ENCODE measurements around the gene LRIT3. TPM values are rescaled to one million over a fixed set of nuclear protein-coding genes. Genes with fewer than 3 reads are reported as not detected.

The LRIT3 gene
- 0.13 TPM for polyA plus RNA-seq (2013, experiment 1 of 4)
- polyA plus RNA-seq (2013, experiment 2 of 4) = 0.09 TPM
- not detected for polyA plus RNA-seq (2013, experiment 3 of 4)
- not detected for polyA plus RNA-seq (2013, experiment 4 of 4)

- H3K9me3 ChIP-seq (ENCODE audit: control insufficient read depth, low read length) = no peaks in the 10 kb centered on the region
- no peak within 1 kb of the TSS for H3K4me3 ChIP-seq (ENCODE audit: insufficient read depth, low read depth, low read length)
- no peak within 1 kb of the TSS for H3K27ac ChIP-seq (ENCODE audit: insufficient read depth, low read depth, low read length, poor library complexity, severe bottlenecking)
Measured at GRCh38 chr4:109847896-109848442, at the start of gene LRIT3. LRIT3 (plus strand) TSS chr4:109848107; CDS start chr4:109848202, 95 bp downstream.

GRCh38 chr4:109798866-109799265, 49.0 kb upstream of the LRIT3 start:
- Histone ChIP-seq H3K9me3 (ENCODE audit: control insufficient read depth, low read length) (no peaks in the 10 kb centered on the region), H3K4me1 (ENCODE audit: control insufficient read depth, insufficient read depth, low read length) (no peaks in the 10 kb centered on the region), H3K27me3 (ENCODE audit: control insufficient read depth, insufficient read depth, low read length, poor library complexity, severe bottlenecking) (no peaks in the 10 kb centered on the region), H3K36me3 (ENCODE audit: control insufficient read depth, insufficient read depth, low read length) (no peaks in the 10 kb centered on the region), H3K27ac (ENCODE audit: insufficient read depth, low read depth, low read length, poor library complexity, severe bottlenecking) (no peak overlapping the region), H3K4me3 (ENCODE audit: insufficient read depth, low read depth, low read length) (no peak overlapping the region)

More at GRCh38 chr4:109847896-109848442, at the start of gene LRIT3:
- no peaks in the 10 kb centered on the region for H3K27me3 ChIP-seq (ENCODE audit: control insufficient read depth, insufficient read depth, low read length, poor library complexity, severe bottlenecking)
- peaks cover 4% of the 10 kb centered on the region for H3K4me1 ChIP-seq (ENCODE audit: control insufficient read depth, insufficient read depth, low read length)
- H3K36me3 ChIP-seq (ENCODE audit: control insufficient read depth, insufficient read depth, low read length) = no peaks in the 10 kb centered on the region
- WGBS, 2 experiments = 84 to 85% methylated on average over 5 of the region's 5 CpGs

GRCh38 chr4:109801099-109801789, 46.7 kb upstream of the LRIT3 start:
- Histone ChIP-seq H3K9me3 (ENCODE audit: control insufficient read depth, low read length) (no peaks in the 10 kb centered on the region), H3K36me3 (ENCODE audit: control insufficient read depth, insufficient read depth, low read length) (no peaks in the 10 kb centered on the region), H3K27ac (ENCODE audit: insufficient read depth, low read depth, low read length, poor library complexity, severe bottlenecking) (no peak overlapping the region), H3K27me3 (ENCODE audit: control insufficient read depth, insufficient read depth, low read length, poor library complexity, severe bottlenecking) (no peaks in the 10 kb centered on the region), H3K4me3 (ENCODE audit: insufficient read depth, low read depth, low read length) (no peak overlapping the region), H3K4me1 (ENCODE audit: control insufficient read depth, insufficient read depth, low read length) (no peaks in the 10 kb centered on the region)
- 90 to 92% methylated on average over 4 of the region's 4 CpGs for WGBS, 2 experiments

GRCh38 chr4:109801895-109802319, 46.0 kb upstream of the LRIT3 start, which contains the start of gene CFI:
CFI (minus strand) TSS chr4:109801999; CDS start chr4:109801971, 28 bp downstream.
- Histone ChIP-seq H3K4me1 (ENCODE audit: control insufficient read depth, insufficient read depth, low read length) (no peaks in the 10 kb centered on the region), H3K4me3 (ENCODE audit: insufficient read depth, low read depth, low read length) (no peak within 1 kb of the TSS), H3K36me3 (ENCODE audit: control insufficient read depth, insufficient read depth, low read length) (no peaks in the 10 kb centered on the region), H3K9me3 (ENCODE audit: control insufficient read depth, low read length) (no peaks in the 10 kb centered on the region), H3K27me3 (ENCODE audit: control insufficient read depth, insufficient read depth, low read length, poor library complexity, severe bottlenecking) (no peaks in the 10 kb centered on the region), H3K27ac (ENCODE audit: insufficient read depth, low read depth, low read length, poor library complexity, severe bottlenecking) (no peak within 1 kb of the TSS)
- WGBS, 2 experiments = 83 to 89% methylated on average over 2 of the region's 2 CpGs

GRCh38 chr4:109803924-109804571, 43.9 kb upstream of the LRIT3 start:
- Histone ChIP-seq H3K4me3 (ENCODE audit: insufficient read depth, low read depth, low read length) (no peak overlapping the region), H3K9me3 (ENCODE audit: control insufficient read depth, low read length) (no peaks in the 10 kb centered on the region), H3K36me3 (ENCODE audit: control insufficient read depth, insufficient read depth, low read length) (no peaks in the 10 kb centered on the region), H3K4me1 (ENCODE audit: control insufficient read depth, insufficient read depth, low read length) (no peaks in the 10 kb centered on the region), H3K27me3 (ENCODE audit: control insufficient read depth, insufficient read depth, low read length, poor library complexity, severe bottlenecking) (no peaks in the 10 kb centered on the region), H3K27ac (ENCODE audit: insufficient read depth, low read depth, low read length, poor library complexity, severe bottlenecking) (no peak overlapping the region)
- WGBS, 2 experiments = 32 to 44% methylated on average over 4 of the region's 4 CpGs

- Histone ChIP-seq H3K36me3 (ENCODE audit: control insufficient read depth, insufficient read depth, low read length) (no peaks in the 10 kb centered on the region), H3K27ac (ENCODE audit: insufficient read depth, low read depth, low read length, poor library complexity, severe bottlenecking) (no peak overlapping the region), H3K4me3 (ENCODE audit: insufficient read depth, low read depth, low read length) (no peak overlapping the region), H3K4me1 (ENCODE audit: control insufficient read depth, insufficient read depth, low read length) (no peaks in the 10 kb centered on the region), H3K9me3 (ENCODE audit: control insufficient read depth, low read length) (no peaks in the 10 kb centered on the region), H3K27me3 (ENCODE audit: control insufficient read depth, insufficient read depth, low read length, poor library complexity, severe bottlenecking) (no peaks in the 10 kb centered on the region)
- WGBS, 2 experiments = 91% methylated on average over 2 of the region's 2 CpGs
Measured at GRCh38 chr4:109809655-109810054, 38.3 kb upstream of the LRIT3 start.

GRCh38 chr4:109810552-109811387, 37.1 kb upstream of the LRIT3 start:
- Histone ChIP-seq H3K4me1 (ENCODE audit: control insufficient read depth, insufficient read depth, low read length) (no peaks in the 10 kb centered on the region), H3K9me3 (ENCODE audit: control insufficient read depth, low read length) (no peaks in the 10 kb centered on the region), H3K27ac (ENCODE audit: insufficient read depth, low read depth, low read length, poor library complexity, severe bottlenecking) (no peak overlapping the region), H3K4me3 (ENCODE audit: insufficient read depth, low read depth, low read length) (no peak overlapping the region), H3K27me3 (ENCODE audit: control insufficient read depth, insufficient read depth, low read length, poor library complexity, severe bottlenecking) (no peaks in the 10 kb centered on the region), H3K36me3 (ENCODE audit: control insufficient read depth, insufficient read depth, low read length) (no peaks in the 10 kb centered on the region)
- WGBS, 2 experiments = 69 to 73% methylated on average over 10 to 11 of the region's 11 CpGs

GRCh38 chr4:109811707-109812106, 36.2 kb upstream of the LRIT3 start:
- H3K36me3 ChIP-seq (ENCODE audit: control insufficient read depth, insufficient read depth, low read length) = no peaks in the 10 kb centered on the region
- no peaks in the 10 kb centered on the region for H3K9me3 ChIP-seq (ENCODE audit: control insufficient read depth, low read length)
- no peak overlapping the region for H3K27ac ChIP-seq (ENCODE audit: insufficient read depth, low read depth, low read length, poor library complexity, severe bottlenecking)
- no peak overlapping the region for H3K4me3 ChIP-seq (ENCODE audit: insufficient read depth, low read depth, low read length)
- peaks cover 3% of the 10 kb centered on the region for H3K4me1 ChIP-seq (ENCODE audit: control insufficient read depth, insufficient read depth, low read length)
- no peaks in the 10 kb centered on the region for H3K27me3 ChIP-seq (ENCODE audit: control insufficient read depth, insufficient read depth, low read length, poor library complexity, severe bottlenecking)
- 96 to 100% methylated on average over 2 to 3 of the region's 3 CpGs for WGBS, 2 experiments

- peaks cover 7% of the 10 kb centered on the region for H3K4me1 ChIP-seq (ENCODE audit: control insufficient read depth, insufficient read depth, low read length)
- H3K27ac ChIP-seq (ENCODE audit: insufficient read depth, low read depth, low read length, poor library complexity, severe bottlenecking) = peak within 1 kb of the TSS; percentile 60
- H3K27me3 ChIP-seq (ENCODE audit: control insufficient read depth, insufficient read depth, low read length, poor library complexity, severe bottlenecking) = no peaks in the 10 kb centered on the region
- no peaks in the 10 kb centered on the region for H3K9me3 ChIP-seq (ENCODE audit: control insufficient read depth, low read length)
- peaks cover 10% of the 10 kb centered on the region for H3K36me3 ChIP-seq (ENCODE audit: control insufficient read depth, insufficient read depth, low read length)
- WGBS, 2 experiments = 2% methylated on average over 53 of the region's 53 CpGs
- H3K4me3 ChIP-seq (ENCODE audit: insufficient read depth, low read depth, low read length) = peak within 1 kb of the TSS; percentile 84
Measured at GRCh38 chr4:109815151-109816081, 32.5 kb upstream of the LRIT3 start, which contains the start of gene GAR1. GAR1 (plus strand) TSS chr4:109815762; CDS start chr4:109816165, 403 bp downstream.
